WTC11 (cell line): ENCODE results near the gene CSHL1. TPM values are rescaled to one million over a fixed set of nuclear protein-coding genes. Genes with fewer than 3 reads are reported as not detected.
"Not testable (repeated sequence)": the region's sequence is repeated elsewhere in the genome, so short reads cannot be mapped to it uniquely, and the experiment has no call there.

Experiments used
- ATAC-seq: fragments of 200-7000 bp; cut with Tn5 transposase; 2 replicates; pipeline ENCODE4 v1.10.0; 2021; ENCODE audit warnings: mild to moderate bottlenecking, moderate library complexity
- CTCF ChIA-PET: fragments of 300-600 bp; sonication (Branson Sonifier 250); formaldehyde crosslinking; loops from one replicate; lab custom pipeline; 2021; ENCODE audit warnings: antibody characterized with exemption; lab: Charles Lee
- POLR2A ChIA-PET: fragments of 350-600 bp; sonication (Branson Sonifier 250); formaldehyde crosslinking; loops from one replicate; lab custom pipeline; 2021; ENCODE audit warnings: antibody characterized with exemption; lab: Charles Lee
- DNase-seq: peaks from one replicate; pipeline ENCODE4 v3.0.0; 2021; ENCODE audit warnings: low spot score
- H3K27ac Mint-ChIP-seq: 2 replicates; pipeline ENCODE4 v1.8.0; 2021; ENCODE audit warnings: mixed read lengths
- H3K27me3 Mint-ChIP-seq: 2 replicates; pipeline ENCODE4 v1.8.0; 2021; ENCODE audit warnings: low read depth, mild to moderate bottlenecking, moderate library complexity, mixed read lengths
- H3K36me3 Mint-ChIP-seq: 2 replicates; pipeline ENCODE4 v1.8.0; 2021; ENCODE audit warnings: mixed read lengths
- H3K4me1 Mint-ChIP-seq: 2 replicates; pipeline ENCODE4 v1.8.0; 2022; ENCODE audit warnings: mixed read lengths
- H3K4me3 Mint-ChIP-seq: 2 replicates; pipeline ENCODE4 v1.8.0; 2021; ENCODE audit warnings: mild to moderate bottlenecking, moderate library complexity, mixed read lengths
- H3K9me3 Mint-ChIP-seq: 2 replicates; pipeline ENCODE4 v1.8.0; 2021; ENCODE audit warnings: mixed read lengths
- CREM ChIP-seq: sonication (generic); formaldehyde crosslinking; IDR thresholded peaks from 2 replicates; pipeline ENCODE4 v1.8.1; 2022; ENCODE audit warnings: mild to moderate bottlenecking, missing genetic modification reagents, moderate library complexity
- NFE2L1 ChIP-seq: sonication (generic); formaldehyde crosslinking; IDR thresholded peaks from 2 replicates; pipeline ENCODE4 v1.8.1; 2023; ENCODE audit warnings: missing genetic modification reagents
- NR2C2 ChIP-seq: sonication (generic); formaldehyde crosslinking; IDR thresholded peaks from 2 replicates; pipeline ENCODE4 v1.8.0; 2022; ENCODE audit warnings: mild to moderate bottlenecking, missing genetic modification reagents
- OVOL2 ChIP-seq: fragments of 250-450 bp; sonication (Bioruptor Pico); IDR thresholded peaks from 2 replicates; pipeline ENCODE4 v1.9.0; 2021; ENCODE audit warnings: mild to moderate bottlenecking, borderline replicate concordance
- RORB ChIP-seq: fragments of 250-450 bp; sonication (Bioruptor Pico); IDR thresholded peaks from 2 replicates; pipeline ENCODE4 v1.9.0; 2021; ENCODE audit warnings: mild to moderate bottlenecking
- TP53 ChIP-seq: sonication (generic); formaldehyde crosslinking; IDR thresholded peaks from 2 replicates; pipeline ENCODE4 v1.8.1; 2023; ENCODE audit warnings: mild to moderate bottlenecking, missing genetic modification reagents
- ZNF219 ChIP-seq: sonication (generic); formaldehyde crosslinking; IDR thresholded peaks from 2 replicates; pipeline ENCODE4 v1.8.0; 2023; ENCODE audit warnings: missing genetic modification reagents, mild to moderate bottlenecking, borderline replicate concordance
- ZNF423 ChIP-seq: fragments of 250-450 bp; sonication (Bioruptor Pico); IDR thresholded peaks from 2 replicates; pipeline ENCODE4 v2.1.2; 2022; ENCODE audit warnings: mild to moderate bottlenecking, moderate library complexity
- ZNF671 ChIP-seq: fragments of 250-450 bp; sonication (Bioruptor Pico); IDR thresholded peaks from 2 replicates; pipeline ENCODE4 v1.8.0; 2021; ENCODE audit warnings: mild to moderate bottlenecking
- total RNA-seq: library from RNA; stranded (reverse); gene quantifications from 3 replicates; pipeline ENCODE4 v1.2.3, GENCODE V29; 2021
- TF ChIP-seq, protein P1 (sequence below): sonication (generic); formaldehyde crosslinking; IDR thresholded peaks from 2 replicates; pipeline ENCODE4 v1.8.1; 2022; ENCODE audit warnings: low read depth, missing genetic modification reagents, borderline replicate concordance
- TF ChIP-seq, protein P2 (sequence below): fragments of 200-600 bp; IDR thresholded peaks from 2 replicates; pipeline ENCODE4 v1.8.0; 2022; ENCODE audit warnings: antibody characterized with exemption
- TF ChIP-seq, protein P3 (sequence below): sonication (generic); formaldehyde crosslinking; IDR thresholded peaks from 2 replicates; pipeline ENCODE4 v1.8.0; 2022; ENCODE audit warnings: missing genetic modification reagents

Gene CSHL1
- total RNA-seq, 1 experiment from 2014 or later: not detected

DNA sequence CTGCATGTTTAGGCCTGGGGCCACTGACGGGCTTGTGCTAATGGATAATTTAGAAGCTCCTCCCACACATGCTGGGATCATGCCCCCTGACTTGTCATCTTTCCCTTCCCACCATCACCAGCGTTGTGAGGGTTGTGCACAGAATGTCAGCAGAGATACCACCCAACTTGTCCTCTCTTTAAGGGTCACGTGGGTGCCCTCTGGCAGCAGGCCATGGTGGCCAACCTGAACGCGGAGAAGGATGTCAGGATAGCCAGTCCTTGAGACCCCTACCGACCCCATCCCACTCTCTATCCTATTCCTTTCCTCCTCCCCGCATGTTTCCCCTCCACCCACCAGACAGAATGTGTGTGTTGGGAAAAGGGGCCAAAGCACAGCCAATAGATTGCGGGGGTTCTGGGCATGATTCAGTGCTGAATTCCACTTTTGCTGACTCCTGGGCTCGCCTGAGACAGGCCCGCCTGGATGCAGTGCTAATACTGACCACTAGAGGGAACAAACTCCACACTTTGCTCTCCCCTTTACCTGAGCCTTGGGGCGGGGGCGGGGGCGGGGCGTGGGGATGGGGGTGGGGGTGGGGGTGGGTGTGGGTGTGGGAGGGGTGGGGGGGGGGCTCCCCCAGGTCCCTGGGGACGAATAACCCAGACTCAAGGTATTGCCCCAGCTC is 29.0 kb downstream of the CSHL1 start, which contains the start of gene GH2:
TSS of gene GH2 (minus strand) at position 10 of the 667 bp plus-strand sequence. CDS start 143 bp downstream, outside the sequence.
- Mint-ChIP-seq H3K4me1 (peaks cover 20% of the 10 kb centered on the region), H3K27ac (peak within 1 kb of the TSS; percentile 79), H3K36me3 (no peaks in the 10 kb centered on the region), H3K9me3 (no peaks in the 10 kb centered on the region), H3K27me3 (peaks cover 4% of the 10 kb centered on the region; the same call in 1 of the 2 replicates), H3K4me3 (peak within 1 kb of the TSS; percentile 23; the same call in 1 of the 2 replicates)
- DNase-seq (peak; percentile 86), ATAC-seq (peak; percentile 83)
- ChIA-PET POLR2A (no interaction called here), CTCF (interaction anchor here (0.8 to 4.0 kb wide), 31 partner anchors 8 to 251 kb away, joined by 3 to 41 read pairs (median 6); partner anchors contain the start of genes CSHL1, GH1 and PRR29)
- TF ChIP-seq NFE2L1 (no peak), ZNF671 (CRISPR knock-in tag) (no peak), CREM (CRISPR knock-in tag) (no peak), TP53 (CRISPR knock-in tag) (no peak), NR2C2 (CRISPR knock-in tag) (no peak), RORB (CRISPR knock-in tag) (no peak)
- TF ChIP-seq, protein P1, sequence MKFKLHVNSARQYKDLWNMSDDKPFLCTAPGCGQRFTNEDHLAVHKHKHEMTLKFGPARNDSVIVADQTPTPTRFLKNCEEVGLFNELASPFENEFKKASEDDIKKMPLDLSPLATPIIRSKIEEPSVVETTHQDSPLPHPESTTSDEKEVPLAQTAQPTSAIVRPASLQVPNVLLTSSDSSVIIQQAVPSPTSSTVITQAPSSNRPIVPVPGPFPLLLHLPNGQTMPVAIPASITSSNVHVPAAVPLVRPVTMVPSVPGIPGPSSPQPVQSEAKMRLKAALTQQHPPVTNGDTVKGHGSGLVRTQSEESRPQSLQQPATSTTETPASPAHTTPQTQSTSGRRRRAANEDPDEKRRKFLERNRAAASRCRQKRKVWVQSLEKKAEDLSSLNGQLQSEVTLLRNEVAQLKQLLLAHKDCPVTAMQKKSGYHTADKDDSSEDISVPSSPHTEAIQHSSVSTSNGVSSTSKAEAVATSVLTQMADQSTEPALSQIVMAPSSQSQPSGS: no peak
- TF ChIP-seq, protein P2, sequence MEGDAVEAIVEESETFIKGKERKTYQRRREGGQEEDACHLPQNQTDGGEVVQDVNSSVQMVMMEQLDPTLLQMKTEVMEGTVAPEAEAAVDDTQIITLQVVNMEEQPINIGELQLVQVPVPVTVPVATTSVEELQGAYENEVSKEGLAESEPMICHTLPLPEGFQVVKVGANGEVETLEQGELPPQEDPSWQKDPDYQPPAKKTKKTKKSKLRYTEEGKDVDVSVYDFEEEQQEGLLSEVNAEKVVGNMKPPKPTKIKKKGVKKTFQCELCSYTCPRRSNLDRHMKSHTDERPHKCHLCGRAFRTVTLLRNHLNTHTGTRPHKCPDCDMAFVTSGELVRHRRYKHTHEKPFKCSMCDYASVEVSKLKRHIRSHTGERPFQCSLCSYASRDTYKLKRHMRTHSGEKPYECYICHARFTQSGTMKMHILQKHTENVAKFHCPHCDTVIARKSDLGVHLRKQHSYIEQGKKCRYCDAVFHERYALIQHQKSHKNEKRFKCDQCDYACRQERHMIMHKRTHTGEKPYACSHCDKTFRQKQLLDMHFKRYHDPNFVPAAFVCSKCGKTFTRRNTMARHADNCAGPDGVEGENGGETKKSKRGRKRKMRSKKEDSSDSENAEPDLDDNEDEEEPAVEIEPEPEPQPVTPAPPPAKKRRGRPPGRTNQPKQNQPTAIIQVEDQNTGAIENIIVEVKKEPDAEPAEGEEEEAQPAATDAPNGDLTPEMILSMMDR: peak; percentile 81

DNA sequence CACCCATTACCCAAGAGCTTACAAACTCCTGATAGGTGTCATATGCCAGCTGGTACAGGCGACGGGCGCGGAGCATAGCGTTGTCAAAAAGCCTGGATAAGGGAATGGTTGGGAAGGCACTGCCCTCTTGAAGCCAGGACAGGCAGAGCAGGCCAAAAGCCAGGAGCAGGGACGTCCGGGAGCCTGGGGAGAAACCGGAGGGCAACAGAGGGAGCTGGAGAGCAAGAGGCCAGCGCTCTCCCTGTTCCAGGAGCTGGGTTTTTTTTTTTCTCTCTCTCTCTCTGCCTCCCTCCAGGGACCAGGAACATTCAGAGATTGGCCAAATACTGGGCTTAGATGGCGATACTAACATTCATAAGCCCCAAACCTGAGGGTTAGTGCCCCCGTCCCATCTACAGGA is 29.7 kb downstream of the CSHL1 start:
- CTCF ChIA-PET: interaction anchor here (0.6 to 4.0 kb wide), 33 partner anchors 9 to 539 kb away, joined by 3 to 41 read pairs (median 5); partner anchors contain the start of genes CSHL1, GH1 and PRR29

DNA sequence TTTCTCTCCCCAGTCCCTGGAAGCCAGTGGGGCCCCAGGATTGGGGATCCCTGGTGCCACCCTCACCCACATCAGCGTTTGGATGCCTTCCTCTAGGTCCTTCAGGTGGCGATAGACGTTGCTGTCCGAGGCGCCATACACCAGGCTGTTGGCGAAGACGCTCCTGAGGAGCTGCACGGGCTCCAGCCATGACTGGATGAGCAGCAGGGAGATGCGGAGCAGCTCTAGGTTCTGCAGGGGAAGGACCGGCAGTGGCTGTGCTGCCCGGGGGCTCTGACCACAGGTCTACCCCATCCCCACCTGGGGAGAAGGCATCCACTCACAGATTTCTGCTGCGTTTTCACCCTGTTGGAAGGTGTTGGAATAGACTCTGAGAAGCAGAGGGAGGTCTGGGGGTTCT is 30.4 kb downstream of the CSHL1 start:
- ChIA-PET POLR2A (interaction anchor here (0.7 to 0.8 kb wide), 2 partner anchors 266 to 282 kb away, joined by 3 read pairs; no protein-coding TSS in a partner anchor), CTCF (interaction anchor here (0.6 to 4.0 kb wide), 31 partner anchors 9 to 1242 kb away, joined by 3 to 41 read pairs (median 6); partner anchors contain the start of genes CSHL1 and GH1)
- H3K27ac Mint-ChIP-seq: no peak overlapping the region
- no peaks in the 10 kb centered on the region for H3K9me3 Mint-ChIP-seq
- no peaks in the 10 kb centered on the region for H3K36me3 Mint-ChIP-seq
- no peak for TF ChIP-seq ZNF219
- no peak for TF ChIP-seq ZNF423 (CRISPR knock-in tag)
- TF ChIP-seq CREM (CRISPR knock-in tag): no peak
- no peak for TF ChIP-seq OVOL2 (CRISPR knock-in tag)
- H3K27me3 Mint-ChIP-seq: peaks cover 4% of the 10 kb centered on the region; the same call in 1 of the 2 replicates
- no peak for ATAC-seq
- no peak overlapping the region for H3K4me3 Mint-ChIP-seq
- DNase-seq: no peak
- peaks cover 20% of the 10 kb centered on the region for H3K4me1 Mint-ChIP-seq

More for the DNA sequence above, 29.7 kb downstream of the CSHL1 start:
- H3K9me3 Mint-ChIP-seq, H3K36me3 Mint-ChIP-seq, H3K27me3 Mint-ChIP-seq: not testable (repeated sequence)
- TF ChIP-seq, protein P3, sequence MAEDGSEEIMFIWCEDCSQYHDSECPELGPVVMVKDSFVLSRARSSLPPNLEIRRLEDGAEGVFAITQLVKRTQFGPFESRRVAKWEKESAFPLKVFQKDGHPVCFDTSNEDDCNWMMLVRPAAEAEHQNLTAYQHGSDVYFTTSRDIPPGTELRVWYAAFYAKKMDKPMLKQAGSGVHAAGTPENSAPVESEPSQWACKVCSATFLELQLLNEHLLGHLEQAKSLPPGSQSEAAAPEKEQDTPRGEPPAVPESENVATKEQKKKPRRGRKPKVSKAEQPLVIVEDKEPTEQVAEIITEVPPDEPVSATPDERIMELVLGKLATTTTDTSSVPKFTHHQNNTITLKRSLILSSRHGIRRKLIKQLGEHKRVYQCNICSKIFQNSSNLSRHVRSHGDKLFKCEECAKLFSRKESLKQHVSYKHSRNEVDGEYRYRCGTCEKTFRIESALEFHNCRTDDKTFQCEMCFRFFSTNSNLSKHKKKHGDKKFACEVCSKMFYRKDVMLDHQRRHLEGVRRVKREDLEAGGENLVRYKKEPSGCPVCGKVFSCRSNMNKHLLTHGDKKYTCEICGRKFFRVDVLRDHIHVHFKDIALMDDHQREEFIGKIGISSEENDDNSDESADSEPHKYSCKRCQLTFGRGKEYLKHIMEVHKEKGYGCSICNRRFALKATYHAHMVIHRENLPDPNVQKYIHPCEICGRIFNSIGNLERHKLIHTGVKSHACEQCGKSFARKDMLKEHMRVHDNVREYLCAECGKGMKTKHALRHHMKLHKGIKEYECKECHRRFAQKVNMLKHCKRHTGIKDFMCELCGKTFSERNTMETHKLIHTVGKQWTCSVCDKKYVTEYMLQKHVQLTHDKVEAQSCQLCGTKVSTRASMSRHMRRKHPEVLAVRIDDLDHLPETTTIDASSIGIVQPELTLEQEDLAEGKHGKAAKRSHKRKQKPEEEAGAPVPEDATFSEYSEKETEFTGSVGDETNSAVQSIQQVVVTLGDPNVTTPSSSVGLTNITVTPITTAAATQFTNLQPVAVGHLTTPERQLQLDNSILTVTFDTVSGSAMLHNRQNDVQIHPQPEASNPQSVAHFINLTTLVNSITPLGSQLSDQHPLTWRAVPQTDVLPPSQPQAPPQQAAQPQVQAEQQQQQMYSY (CRISPR knock-in tag): peak; percentile 97
- Mint-ChIP-seq H3K4me1 (peaks cover 20% of the 10 kb centered on the region), H3K4me3 (peak overlapping the region; percentile 23; the same call in 1 of the 2 replicates), H3K27ac (peak overlapping the region; percentile 46; the same call in 1 of the 2 replicates)
- DNase-seq: peak; percentile 73
- ATAC-seq: peak; percentile 83
- POLR2A ChIA-PET: interaction anchor here (0.7 to 0.8 kb wide), 2 partner anchors 265 to 281 kb away, joined by 3 read pairs; no protein-coding TSS in a partner anchor

DNA sequence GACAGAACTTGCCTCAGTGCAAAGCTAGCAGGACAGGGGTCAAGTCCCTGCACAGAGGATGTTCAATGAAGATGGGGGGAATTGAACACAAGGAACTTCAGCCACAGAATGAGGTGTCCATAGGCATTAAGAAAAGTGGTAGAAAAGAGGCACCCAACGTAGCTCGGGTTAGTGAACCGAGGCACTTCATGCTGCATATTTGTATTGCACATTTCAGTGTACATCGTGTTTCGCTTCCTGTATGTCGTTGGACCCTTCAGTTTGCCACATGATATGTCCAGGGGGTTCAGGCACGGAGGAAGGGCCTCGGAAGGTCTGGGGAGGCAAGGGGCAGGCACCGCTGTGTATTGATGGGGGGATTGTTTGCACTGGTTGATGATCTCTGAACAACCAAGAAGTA is 32.6 kb downstream of the CSHL1 start:
- H3K36me3 Mint-ChIP-seq, POLR2A ChIA-PET, H3K4me3 Mint-ChIP-seq, H3K9me3 Mint-ChIP-seq, ATAC-seq, DNase-seq, H3K27me3 Mint-ChIP-seq, H3K27ac Mint-ChIP-seq: not testable (repeated sequence)
- CTCF ChIA-PET: interaction anchor here (0.7 kb wide), 1 partner anchor 33 kb away, joined by 3 read pairs; no protein-coding TSS in a partner anchor
- peaks cover 22% of the 10 kb centered on the region for H3K4me1 Mint-ChIP-seq

DNA sequence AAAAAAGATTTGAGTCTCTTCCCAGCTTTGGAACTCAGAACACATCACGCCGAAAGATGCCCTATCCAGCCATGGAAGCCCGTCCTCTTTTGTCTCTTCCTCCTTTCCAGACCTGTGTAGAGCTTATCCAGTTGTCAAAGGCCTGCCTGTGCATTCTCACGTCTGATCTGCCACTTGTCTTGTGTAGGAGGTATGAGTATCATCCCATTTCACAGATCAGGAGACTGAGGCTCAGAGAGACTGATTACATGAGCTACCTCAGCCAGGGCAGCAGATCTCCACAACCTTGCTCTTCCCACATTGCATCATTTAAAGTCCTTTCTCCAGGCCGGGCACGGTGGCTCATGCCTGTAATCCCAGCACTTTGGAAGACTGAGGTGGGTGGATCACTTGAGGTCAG is 36.4 kb downstream of the CSHL1 start:
- H3K4me3 Mint-ChIP-seq: not testable (repeated sequence)

DNA sequence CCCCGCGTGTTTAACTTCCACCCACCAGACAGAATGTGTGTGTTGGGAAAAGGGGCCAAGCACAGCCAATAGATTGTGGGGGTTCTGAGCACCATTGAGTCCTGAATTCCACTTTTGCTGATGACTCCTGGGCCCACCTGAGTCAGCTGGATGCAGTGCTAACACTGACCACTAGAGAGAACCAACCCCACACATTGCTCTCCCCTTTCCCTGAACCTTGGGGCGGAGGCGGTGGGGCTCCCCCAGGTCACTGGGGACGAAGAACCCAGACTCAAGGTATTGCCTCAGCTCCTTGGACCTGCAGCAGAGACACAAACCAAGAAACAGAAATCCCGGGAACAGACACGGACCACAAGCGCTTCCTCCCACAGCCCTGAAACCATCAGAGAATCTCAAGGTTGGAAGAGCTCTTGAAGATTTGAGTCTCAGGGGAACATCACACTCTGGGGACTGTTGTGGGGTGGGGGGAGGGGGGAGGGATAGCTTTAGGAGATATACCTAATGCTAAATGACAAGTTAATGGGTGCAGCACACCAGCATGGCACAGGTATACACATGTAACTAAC is 36.9 kb downstream of the CSHL1 start:
- not testable (repeated sequence) for H3K9me3 Mint-ChIP-seq, H3K27ac Mint-ChIP-seq, H3K4me1 Mint-ChIP-seq, H3K36me3 Mint-ChIP-seq, H3K4me3 Mint-ChIP-seq, H3K27me3 Mint-ChIP-seq
- ATAC-seq: peak; percentile 89
- ChIA-PET POLR2A (interaction anchor here (1.0 kb wide), 1 partner anchor 37 kb away, joined by 3 read pairs; the partner anchor contains the start of gene CSHL1), CTCF (interaction anchor here (0.5 to 2.7 kb wide), 13 partner anchors 8 to 259 kb away, joined by 3 to 44 read pairs (median 4); partner anchors contain the start of genes CSHL1 and GH1)
- peak; percentile 22 for DNase-seq

More for the DNA sequence above, 36.4 kb downstream of the CSHL1 start:
- not testable (repeated sequence) for H3K27me3 Mint-ChIP-seq, H3K36me3 Mint-ChIP-seq, H3K27ac Mint-ChIP-seq, H3K9me3 Mint-ChIP-seq, H3K4me1 Mint-ChIP-seq, ATAC-seq, DNase-seq
- POLR2A ChIA-PET: interaction anchor here (1.0 kb wide), 1 partner anchor 36 kb away, joined by 3 read pairs; the partner anchor contains the start of gene CSHL1
- CTCF ChIA-PET: interaction anchor here (0.6 to 2.7 kb wide), 12 partner anchors 8 to 259 kb away, joined by 3 to 44 read pairs (median 4); partner anchors contain the start of genes CSHL1 and GH1
